Frontal cortex (tissue), 4 donors: Measurements from ENCODE around the gene ZNF26. TPM values are rescaled to one million over a fixed set of nuclear protein-coding genes. Genes with fewer than 3 reads are reported as not detected.

Experiments
- DNase-seq, 2 donors: peaks; one replicate each; pipeline ENCODE4 v3.0.0; 2012; ENCODE audit warnings: low spot score in 2 of 2
- FAIRE-seq: peaks from 2 replicates; lab custom pipeline; 2012; peaks lifted over from hg19 to GRCh38; lab: Jason Lieb, UNC
- small RNA-seq: library from RNA; depleted of rRNA; stranded (forward); fragments of <200 nt; gene quantifications from one replicate; pipeline ENCODE3, GENCODE V24; 2014
- total RNA-seq: library from RNA; depleted of rRNA; stranded (reverse); fragments of >200 nt; gene quantifications from one replicate; pipeline ENCODE4 v1.2.3, GENCODE V29; 2014
- donor health status: control.
- donor health status: control.
- donor health status: control.

ZNF26 gene
- total RNA-seq, 1 donor from 2014 or later = 14.3 TPM

GRCh38 chr12:133057446-133057845 lies 71.3 kb downstream of the ZNF26 start:
- no peak for FAIRE-seq

GRCh38 chr12:133058203-133059113 lies 72.3 kb downstream of the ZNF26 start:
- FAIRE-seq (no peak), DNase-seq (no peak)

More at GRCh38 chr12:133057446-133057845, 71.3 kb downstream of the ZNF26 start:
- DNase-seq = no peak

- no peak for FAIRE-seq
- DNase-seq = no peak
These were observed 75.8 kb downstream of the ZNF26 start for GRCh38 chr12:133061954-133062353.

GRCh38 chr12:133063556-133063955 lies 77.4 kb downstream of the ZNF26 start:
- DNase-seq (no peak), FAIRE-seq (no peak)

- no peak for DNase-seq
- FAIRE-seq = no peak
These were observed 87.7 kb downstream of the ZNF26 start for GRCh38 chr12:133073836-133074235.

Small RNA genes within 50 kb of the gene (small RNA-seq; reads per million reads assigned to genes)
- gene RNU4ATAC12P = not detected

Other genes starting within 250 kb of the ZNF26 start
- 44.8 TPM for gene ANKLE2, start 224.5 kb upstream of the ZNF26 start, total RNA-seq
- 50.5 TPM for gene GOLGA3, start 157.5 kb upstream of the ZNF26 start, total RNA-seq
- gene CHFR, start 98.8 kb upstream of the ZNF26 start, total RNA-seq = 31.4 TPM
- 18.8 TPM for gene ZNF605, start 30.1 kb upstream of the ZNF26 start, total RNA-seq
- 120 TPM for gene ZNF84, start 51.1 kb downstream of the ZNF26 start, total RNA-seq
- gene ZNF140, start 94.6 kb downstream of the ZNF26 start, total RNA-seq = 75.8 TPM
- 6.9 TPM for gene ZNF891, start 143.9 kb downstream of the ZNF26 start, total RNA-seq
- 32.6 TPM for gene ZNF10, start 144.3 kb downstream of the ZNF26 start, total RNA-seq
- 27.3 TPM for gene ZNF268, start 195.1 kb downstream of the ZNF26 start, total RNA-seq
- gene ANHX, start 249.5 kb downstream of the ZNF26 start, total RNA-seq = not detected